MG63 (cell line): ENCODE measurements around the gene PHAF1. TPM values are rescaled to one million over a fixed set of nuclear protein-coding genes. Genes with fewer than 3 reads are reported as not detected.

Experiments
- DNase-seq: peaks from one replicate; pipeline ENCODE4 v3.0.0-alpha.2; 2020
- H3K27me3 ChIP-seq: fragments of 250-450 bp; sonication (Bioruptor Pico); 2 replicates; pipeline ENCODE4 v1.5.1; 2020; ENCODE audit warnings: mild to moderate bottlenecking, moderate library complexity
- H3K36me3 ChIP-seq: fragments of 250-450 bp; sonication (Bioruptor Pico); 2 replicates; pipeline ENCODE4 v1.5.1; 2020; ENCODE audit warnings: mild to moderate bottlenecking, moderate library complexity
- H3K4me3 ChIP-seq: fragments of 250-450 bp; sonication (Bioruptor Pico); 2 replicates; pipeline ENCODE4 v1.5.1; 2020; ENCODE audit warnings: mild to moderate bottlenecking, moderate library complexity
- H3K9me3 ChIP-seq: fragments of 250-450 bp; sonication (Bioruptor Pico); 2 replicates; pipeline ENCODE4 v1.5.1; 2020; ENCODE audit warnings: mild to moderate bottlenecking, moderate library complexity
- total RNA-seq: library from RNA; depleted of rRNA; stranded (reverse); fragments of >200 nt; shearing (Covaris generic); gene quantifications from 2 replicates; pipeline ENCODE4 v1.2.3, GENCODE V29; 2014; ENCODE audit warnings: low replicate concordance

The PHAF1 gene
- total RNA-seq, 1 experiment from 2014 or later = 18.9 TPM

- Histone ChIP-seq H3K27me3 (no peaks in the 10 kb centered on the region), H3K9me3 (no peaks in the 10 kb centered on the region), H3K4me3 (no peak overlapping the region), H3K36me3 (peaks cover 8% of the 10 kb centered on the region; the same call in 1 of the 2 replicates)
- no peak for DNase-seq
These were observed 11.1 kb upstream of the PHAF1 start for GRCh38 chr16:67098599-67098998.

GRCh38 chr16:67100569-67101310 lies 9.0 kb upstream of the PHAF1 start:
- DNase-seq = no peak
- H3K27me3 ChIP-seq = no peaks in the 10 kb centered on the region
- H3K36me3 ChIP-seq = peaks cover 8% of the 10 kb centered on the region; the same call in 1 of the 2 replicates
- no peak overlapping the region for H3K4me3 ChIP-seq
- H3K9me3 ChIP-seq = no peaks in the 10 kb centered on the region

- no peaks in the 10 kb centered on the region for H3K9me3 ChIP-seq
- H3K4me3 ChIP-seq = no peak overlapping the region
- peaks cover 8% of the 10 kb centered on the region; the same call in 1 of the 2 replicates for H3K36me3 ChIP-seq
- peak; percentile 5 for DNase-seq
- no peaks in the 10 kb centered on the region for H3K27me3 ChIP-seq
These were observed 8.2 kb upstream of the PHAF1 start for GRCh38 chr16:67101311-67102082.

- H3K36me3 ChIP-seq = peaks cover 8% of the 10 kb centered on the region; the same call in 1 of the 2 replicates
- H3K9me3 ChIP-seq = no peaks in the 10 kb centered on the region
- DNase-seq = peak; percentile 36
These were observed 5.7 kb upstream of the PHAF1 start for GRCh38 chr16:67104061-67104460.

GRCh38 chr16:67104845-67105244 lies 4.9 kb upstream of the PHAF1 start:
- DNase-seq = no peak
- H3K4me3 ChIP-seq = no peak overlapping the region
- H3K27me3 ChIP-seq = no peaks in the 10 kb centered on the region
- no peaks in the 10 kb centered on the region for H3K9me3 ChIP-seq
- peaks cover 8% of the 10 kb centered on the region; the same call in 1 of the 2 replicates for H3K36me3 ChIP-seq

More at GRCh38 chr16:67104061-67104460, 5.7 kb upstream of the PHAF1 start:
- Histone ChIP-seq H3K27me3 (no peaks in the 10 kb centered on the region), H3K4me3 (no peak overlapping the region)

GRCh38 chr16:67105246-67105645 lies 4.5 kb upstream of the PHAF1 start:
- no peak overlapping the region for H3K4me3 ChIP-seq
- peaks cover 8% of the 10 kb centered on the region; the same call in 1 of the 2 replicates for H3K36me3 ChIP-seq
- no peaks in the 10 kb centered on the region for H3K27me3 ChIP-seq
- no peaks in the 10 kb centered on the region for H3K9me3 ChIP-seq
- no peak for DNase-seq

GRCh38 chr16:67105881-67106280 lies 3.9 kb upstream of the PHAF1 start:
- Histone ChIP-seq H3K4me3 (no peak overlapping the region), H3K36me3 (peaks cover 7% of the 10 kb centered on the region; the same call in 1 of the 2 replicates)

GRCh38 chr16:67108489-67108888 lies 1.3 kb upstream of the PHAF1 start:
- DNase-seq = no peak
- Histone ChIP-seq H3K9me3 (no peaks in the 10 kb centered on the region), H3K4me3 (no peak overlapping the region), H3K27me3 (no peaks in the 10 kb centered on the region), H3K36me3 (peaks cover 2% of the 10 kb centered on the region; the same call in 1 of the 2 replicates)

More at GRCh38 chr16:67105881-67106280, 3.9 kb upstream of the PHAF1 start:
- no peak for DNase-seq
- Histone ChIP-seq H3K9me3 (no peaks in the 10 kb centered on the region), H3K27me3 (no peaks in the 10 kb centered on the region)

- H3K27me3 ChIP-seq = no peaks in the 10 kb centered on the region
- no peak overlapping the region; the same call in 1 of the 2 replicates for H3K4me3 ChIP-seq
- DNase-seq = no peak
- peaks cover 2% of the 10 kb centered on the region; the same call in 1 of the 2 replicates for H3K36me3 ChIP-seq
- no peaks in the 10 kb centered on the region for H3K9me3 ChIP-seq
These were observed 772 bp upstream of the PHAF1 start for GRCh38 chr16:67108931-67109406.

- no peak overlapping the region for H3K4me3 ChIP-seq
- DNase-seq = no peak
These were observed 2.3 kb downstream of the PHAF1 start for GRCh38 chr16:67111951-67112444.

GRCh38 chr16:67112591-67113399 lies 3.1 kb downstream of the PHAF1 start:
- no peaks in the 10 kb centered on the region for H3K9me3 ChIP-seq
- DNase-seq = no peak
- no peaks in the 10 kb centered on the region for H3K27me3 ChIP-seq

More at GRCh38 chr16:67111951-67112444, 2.3 kb downstream of the PHAF1 start:
- H3K9me3 ChIP-seq = no peaks in the 10 kb centered on the region
- peaks cover 2% of the 10 kb centered on the region; the same call in 1 of the 2 replicates for H3K36me3 ChIP-seq
- no peaks in the 10 kb centered on the region for H3K27me3 ChIP-seq

GRCh38 chr16:67114793-67115192 lies 5.1 kb downstream of the PHAF1 start:
- Histone ChIP-seq H3K9me3 (no peaks in the 10 kb centered on the region), H3K4me3 (no peak overlapping the region), H3K27me3 (no peaks in the 10 kb centered on the region), H3K36me3 (peaks cover 2% of the 10 kb centered on the region; the same call in 1 of the 2 replicates)
- no peak for DNase-seq

More at GRCh38 chr16:67112591-67113399, 3.1 kb downstream of the PHAF1 start:
- Histone ChIP-seq H3K4me3 (no peak overlapping the region), H3K36me3 (peaks cover 2% of the 10 kb centered on the region; the same call in 1 of the 2 replicates)

GRCh38 chr16:67115639-67116038 lies 5.9 kb downstream of the PHAF1 start:
- Histone ChIP-seq H3K36me3 (peaks cover 3% of the 10 kb centered on the region), H3K9me3 (no peaks in the 10 kb centered on the region), H3K27me3 (no peaks in the 10 kb centered on the region), H3K4me3 (no peak overlapping the region)
- DNase-seq = peak; percentile 59

GRCh38 chr16:67116388-67117311 lies 6.9 kb downstream of the PHAF1 start:
- DNase-seq = peak; percentile 10
- H3K27me3 ChIP-seq = no peaks in the 10 kb centered on the region

GRCh38 chr16:67117716-67118115 lies 8.0 kb downstream of the PHAF1 start:
- H3K9me3 ChIP-seq = no peaks in the 10 kb centered on the region
- peaks cover 5% of the 10 kb centered on the region for H3K36me3 ChIP-seq
- H3K27me3 ChIP-seq = no peaks in the 10 kb centered on the region
- no peak overlapping the region for H3K4me3 ChIP-seq
- no peak for DNase-seq

More at GRCh38 chr16:67116388-67117311, 6.9 kb downstream of the PHAF1 start:
- H3K4me3 ChIP-seq = no peak overlapping the region
- no peaks in the 10 kb centered on the region for H3K9me3 ChIP-seq
- H3K36me3 ChIP-seq = peaks cover 6% of the 10 kb centered on the region
